Panc1 (cell line): ENCODE measurements around the gene GRAMD4.

Experiments used
- POLR2AphosphoS5 ChIP-seq: IDR thresholded peaks from 2 replicates; pipeline ENCODE4 v1.6.1; 2012; ENCODE audit warnings: mild to moderate bottlenecking, low read depth, low read length, moderate library complexity
- TCF7L2 ChIP-seq: IDR thresholded peaks from 2 replicates; pipeline ENCODE4 v1.6.1; 2011; ENCODE audit warnings: mild to moderate bottlenecking, low read depth, low read length, inconsistent platforms
- TF ChIP-seq, protein P1 (sequence below): fragments of 450-650 bp; IDR thresholded peaks from 2 replicates; pipeline ENCODE4 v1.5.1; 2017; ENCODE audit warnings: mild to moderate bottlenecking

GRCh38 chr22:46681010-46681409 is 60.8 kb downstream of the GRAMD4 start:
- TF ChIP-seq, protein P1, sequence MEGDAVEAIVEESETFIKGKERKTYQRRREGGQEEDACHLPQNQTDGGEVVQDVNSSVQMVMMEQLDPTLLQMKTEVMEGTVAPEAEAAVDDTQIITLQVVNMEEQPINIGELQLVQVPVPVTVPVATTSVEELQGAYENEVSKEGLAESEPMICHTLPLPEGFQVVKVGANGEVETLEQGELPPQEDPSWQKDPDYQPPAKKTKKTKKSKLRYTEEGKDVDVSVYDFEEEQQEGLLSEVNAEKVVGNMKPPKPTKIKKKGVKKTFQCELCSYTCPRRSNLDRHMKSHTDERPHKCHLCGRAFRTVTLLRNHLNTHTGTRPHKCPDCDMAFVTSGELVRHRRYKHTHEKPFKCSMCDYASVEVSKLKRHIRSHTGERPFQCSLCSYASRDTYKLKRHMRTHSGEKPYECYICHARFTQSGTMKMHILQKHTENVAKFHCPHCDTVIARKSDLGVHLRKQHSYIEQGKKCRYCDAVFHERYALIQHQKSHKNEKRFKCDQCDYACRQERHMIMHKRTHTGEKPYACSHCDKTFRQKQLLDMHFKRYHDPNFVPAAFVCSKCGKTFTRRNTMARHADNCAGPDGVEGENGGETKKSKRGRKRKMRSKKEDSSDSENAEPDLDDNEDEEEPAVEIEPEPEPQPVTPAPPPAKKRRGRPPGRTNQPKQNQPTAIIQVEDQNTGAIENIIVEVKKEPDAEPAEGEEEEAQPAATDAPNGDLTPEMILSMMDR = no peak
- TF ChIP-seq POLR2AphosphoS5 = no peak
- no peak for TF ChIP-seq TCF7L2
